ENCODE measurements around the gene MYMK. TPM values are rescaled to one million over a fixed set of nuclear protein-coding genes. Genes with fewer than 3 reads are reported as not detected.

MYMK gene
- total and polyA plus RNA-seq, 2 experiments from 2014 or later, result 1.3 TPM; not detected in 1

- no peaks in the 10 kb centered on the region for H3K4me1 ChIP-seq (ENCODE audit: insufficient read depth)
- no peak for DNase-seq (ENCODE audit: low spot score)
- no peak overlapping the region for H3K4me2 ChIP-seq
- H3K27me3 ChIP-seq, result no peaks in the 10 kb centered on the region
- no peaks in the 10 kb centered on the region for H3K9me3 ChIP-seq (ENCODE audit: low read depth)
- no peak overlapping the region for H3K4me3 ChIP-seq
- no peak overlapping the region for H2AFZ ChIP-seq
- no peaks in the 10 kb centered on the region for H4K20me1 ChIP-seq (ENCODE audit: insufficient read depth, poor library complexity, severe bottlenecking)
- TF ChIP-seq EZH2 (IDR thresholded peaks at IDR 0.05; ENCODE audit: borderline replicate concordance) (no peak), EZH2phosphoT487 (IDR thresholded peaks at IDR 0.05; ENCODE audit: low read depth, severe bottlenecking, unreplicated experiment) (no peak), CTCF (IDR thresholded peaks at IDR 0.05; ENCODE audit: poor library complexity) (no peak)
- H3K36me3 ChIP-seq (replicated peaks; ENCODE audit: insufficient read depth, low read depth), result no peaks in the 10 kb centered on the region
- H3K79me2 ChIP-seq, result no peaks in the 10 kb centered on the region
- 73% methylated on average over 7 of the region's 7 CpGs for WGBS (ENCODE audit: low lambda C conversion rate, missing lambda C conversion rate)
- H3K27ac ChIP-seq, result no peak overlapping the region
- no peaks in the 10 kb centered on the region for H3K9me2 ChIP-seq (replicated peaks; ENCODE audit: insufficient read depth)
Measured at GRCh38 chr9:133551446-133551845, 26.7 kb upstream of the MYMK start.

- Histone ChIP-seq H3K4me3 (no peak overlapping the region), H3K36me3 (replicated peaks; ENCODE audit: insufficient read depth, low read depth) (no peaks in the 10 kb centered on the region), H3K9me2 (replicated peaks; ENCODE audit: insufficient read depth) (no peaks in the 10 kb centered on the region), H3K9me3 (ENCODE audit: low read depth) (no peaks in the 10 kb centered on the region), H3K4me2 (no peak overlapping the region), H3K27me3 (no peaks in the 10 kb centered on the region), H3K79me2 (no peaks in the 10 kb centered on the region), H3K27ac (no peak overlapping the region), H2AFZ (no peak overlapping the region), H4K20me1 (ENCODE audit: insufficient read depth, poor library complexity, severe bottlenecking) (no peaks in the 10 kb centered on the region), H3K4me1 (ENCODE audit: insufficient read depth) (peaks cover 4% of the 10 kb centered on the region)
- WGBS (ENCODE audit: low lambda C conversion rate, missing lambda C conversion rate), result 89% methylated on average over 15 of the region's 15 CpGs
- no peak for TF ChIP-seq EZH2phosphoT487 (IDR thresholded peaks at IDR 0.05; ENCODE audit: low read depth, severe bottlenecking, unreplicated experiment)
- TF ChIP-seq EZH2 (IDR thresholded peaks at IDR 0.05; ENCODE audit: borderline replicate concordance), result no peak
- no peak for TF ChIP-seq CTCF (IDR thresholded peaks at IDR 0.05; ENCODE audit: poor library complexity)
- DNase-seq (ENCODE audit: low spot score), result no peak
Measured at GRCh38 chr9:133547116-133547515, 22.4 kb upstream of the MYMK start.

GRCh38 chr9:133546287-133546680 lies 21.5 kb upstream of the MYMK start:
- 83% methylated on average over 7 of the region's 8 CpGs for WGBS (ENCODE audit: low lambda C conversion rate, missing lambda C conversion rate)
- Histone ChIP-seq H3K27me3 (no peaks in the 10 kb centered on the region), H3K36me3 (replicated peaks; ENCODE audit: insufficient read depth, low read depth) (no peaks in the 10 kb centered on the region), H3K9me3 (ENCODE audit: low read depth) (no peaks in the 10 kb centered on the region), H3K27ac (no peak overlapping the region), H3K4me2 (no peak overlapping the region), H3K9me2 (replicated peaks; ENCODE audit: insufficient read depth) (no peaks in the 10 kb centered on the region), H3K79me2 (no peaks in the 10 kb centered on the region), H3K4me1 (ENCODE audit: insufficient read depth) (peaks cover 4% of the 10 kb centered on the region), H4K20me1 (ENCODE audit: insufficient read depth, poor library complexity, severe bottlenecking) (no peaks in the 10 kb centered on the region), H3K4me3 (no peak overlapping the region), H2AFZ (no peak overlapping the region)
- DNase-seq (ENCODE audit: low spot score), result no peak
- TF ChIP-seq EZH2phosphoT487 (IDR thresholded peaks at IDR 0.05; ENCODE audit: low read depth, severe bottlenecking, unreplicated experiment) (no peak), EZH2 (IDR thresholded peaks at IDR 0.05; ENCODE audit: borderline replicate concordance) (no peak), CTCF (IDR thresholded peaks at IDR 0.05; ENCODE audit: poor library complexity) (no peak)

Data from hepatocyte (in vitro differentiated cells).